ENCODE results near the gene CREG1. TPM values are rescaled to one million over a fixed set of nuclear protein-coding genes. Genes with fewer than 3 reads are reported as not detected.
A peak's percentile ranks its signal among the peaks of the same experiment; 100 is the strongest.

CREG1 gene
- total RNA-seq (100 to 1,000 TPM; 121 to 364 (median 227) TPM), polyA plus RNA-seq (10 to 100 TPM; 40.8 to 74.8 (median 70.4) TPM)
- long read RNA-seq, donor 1, transcript CREG1-201 (4 exons, 1,974 nt): major isoform, 137 of 156 reads
- long read RNA-seq, donor 1, partial matches to known transcripts: 6 of 156 reads
- long read RNA-seq, donor 1, other reads (novel, unspliced or antisense): 13 of 156 reads
- long read RNA-seq, donor 2, transcript CREG1-201 (4 exons, 1,974 nt): major isoform, 92 of 92 reads
- long read RNA-seq, donor 2, partial matches to known transcripts: 0 of 92 reads
- long read RNA-seq, donor 2, other reads (novel, unspliced or antisense): 0 of 92 reads

GRCh38 chr1:167553136-167554027, at the start of gene CREG1:
CREG1 (minus strand) TSS chr1:167553762.
- WGBS, 5 donors: 0 to 3% (median 1%) methylated on average over 18 to 90 of the region's 90 CpGs
- Histone ChIP-seq H3K27ac (peak within 1 kb of the TSS; percentile 76 to 94 (median 90)), H3K36me3 (no peaks in the 10 kb centered on the region), H3K4me1 (peaks cover 7 to 76% (median 48%) of the 10 kb centered on the region in 6 donors), H3K4me3 (peak within 1 kb of the TSS; percentile 56 to 95 (median 86)), H3K27me3 (replicated peaks in 1 of 7) (no peaks in the 10 kb centered on the region), H3K9me3 (no peaks in the 10 kb centered on the region)
- TF ChIP-seq POLR2AphosphoS5 (IDR thresholded peaks at IDR 0.05) (peak; percentile 91 to 96 (median 95)), CTCF (IDR thresholded peaks at IDR 0.05 in 8 of 11, conservative IDR thresholded peaks at IDR 0.05 in 3 of 11) (peak in 3 of 11 experiments; percentile 14 to 44 (median 33)), POLR2A (IDR thresholded peaks at IDR 0.05) (peak in 2 of 3 donors; percentile 71 to 80)
- peak; percentile 97 for DNase-seq
- intact Hi-C loops (cut with DNase I; ENCODE audit: low total_unique reads): no loop called here

GRCh38 chr1:167602840-167603239, 49.3 kb upstream of the CREG1 start:
- 30 to 65% (median 45%) methylated on average over 8 of the region's 8 CpGs for WGBS, 5 donors
- Histone ChIP-seq H3K27me3 (replicated peaks in 1 of 7) (no peaks in the 10 kb centered on the region), H3K4me1 (peaks cover 34 to 52% (median 41%) of the 10 kb centered on the region in 6 donors), H3K9me3 (peaks cover 5 to 21% (median 14%) of the 10 kb centered on the region in 8 donors), H3K36me3 (peaks cover 0 to 6% (median 0%) of the 10 kb centered on the region in 6 donors), H3K27ac (peak overlapping the region in 4 of 8 donors; percentile 83 to 92 (median 88)), H3K4me3 (peak overlapping the region in 1 of 8 donors; percentile 43)
- intact Hi-C loops (cut with DNase I; ENCODE audit: low total_unique reads): no loop called here
- TF ChIP-seq POLR2AphosphoS5 (IDR thresholded peaks at IDR 0.05) (no peak), POLR2A (IDR thresholded peaks at IDR 0.05) (no peak), CTCF (IDR thresholded peaks at IDR 0.05 in 8 of 11, conservative IDR thresholded peaks at IDR 0.05 in 3 of 11) (no peak)
- peak; percentile 77 for DNase-seq

GRCh38 chr1:167601442-167602383, 48.2 kb upstream of the CREG1 start:
- DNase-seq: peak; percentile 89
- intact Hi-C loops (cut with DNase I; ENCODE audit: low total_unique reads): loop anchor here (2.0 kb wide), 1 partner anchor 87 kb away; no protein-coding TSS in a partner anchor
- peak overlapping the region; percentile 27 to 92 (median 81) for H3K27ac ChIP-seq
- peaks cover 34 to 52% (median 41%) of the 10 kb centered on the region in 6 donors for H3K4me1 ChIP-seq
- H3K9me3 ChIP-seq: peaks cover 0 to 10% (median 3%) of the 10 kb centered on the region in 8 donors
- no peaks in the 10 kb centered on the region for H3K27me3 ChIP-seq (replicated peaks in 1 of 7)
- peak overlapping the region in 1 of 8 donors; percentile 43 for H3K4me3 ChIP-seq
- H3K36me3 ChIP-seq: no peaks in the 10 kb centered on the region
- TF ChIP-seq POLR2A (IDR thresholded peaks at IDR 0.05): no peak
- TF ChIP-seq CTCF (IDR thresholded peaks at IDR 0.05 in 8 of 11, conservative IDR thresholded peaks at IDR 0.05 in 3 of 11): peak in 1 of 11 experiments; percentile 11
- peak; percentile 8 to 91 (median 17) for TF ChIP-seq POLR2AphosphoS5 (IDR thresholded peaks at IDR 0.05)
- 25 to 56% (median 33%) methylated on average over 8 of the region's 8 CpGs for WGBS, 5 donors
